Measurements from ENCODE around the gene MRPS5. TPM values are rescaled to one million over a fixed set of nuclear protein-coding genes. Genes with fewer than 3 reads are reported as not detected.

MRPS5 gene
- total RNA-seq, 2 experiments from 2014 or later: 89.6 to 90.2 TPM

DNA sequence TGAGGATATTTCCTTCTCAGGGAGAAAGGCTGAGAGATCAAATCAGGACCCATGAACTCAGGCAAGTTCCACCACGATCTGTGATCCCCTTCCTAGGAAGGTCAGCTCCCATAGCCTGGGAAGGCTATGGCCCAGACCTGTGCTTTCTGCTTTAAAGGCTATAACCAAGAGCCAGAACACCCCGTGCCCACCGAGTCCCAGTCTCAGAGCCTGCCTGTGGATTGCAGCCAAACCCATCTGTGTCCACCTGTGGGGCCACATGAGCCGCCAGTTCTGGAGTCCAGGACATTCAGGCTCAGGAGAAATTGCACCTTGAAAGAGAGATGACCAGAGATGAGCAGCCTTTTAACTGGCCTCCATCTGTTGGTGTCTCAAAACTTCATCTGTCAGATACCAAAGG, 49.2 kb downstream of the MRPS5 start:
- no peaks in the 10 kb centered on the region for H3K9me3 ChIP-seq (ENCODE audit: low read length)
- BruUV-seq (replicated peaks): no TSS peak
- H4K20me1 ChIP-seq (ENCODE audit: insufficient read depth, low read length): no peaks in the 10 kb centered on the region
- H3K4me2 ChIP-seq (ENCODE audit: low read length): no peak overlapping the region
- no peaks in the 10 kb centered on the region for H3K36me3 ChIP-seq (ENCODE audit: insufficient read depth, low read length)
- POLR2A ChIA-PET: no interaction called here
- TF ChIP-seq EZH2phosphoT487 (IDR thresholded peaks at IDR 0.05; ENCODE audit: borderline replicate concordance, low read depth, low read length): no peak
- TF ChIP-seq, protein P1, sequence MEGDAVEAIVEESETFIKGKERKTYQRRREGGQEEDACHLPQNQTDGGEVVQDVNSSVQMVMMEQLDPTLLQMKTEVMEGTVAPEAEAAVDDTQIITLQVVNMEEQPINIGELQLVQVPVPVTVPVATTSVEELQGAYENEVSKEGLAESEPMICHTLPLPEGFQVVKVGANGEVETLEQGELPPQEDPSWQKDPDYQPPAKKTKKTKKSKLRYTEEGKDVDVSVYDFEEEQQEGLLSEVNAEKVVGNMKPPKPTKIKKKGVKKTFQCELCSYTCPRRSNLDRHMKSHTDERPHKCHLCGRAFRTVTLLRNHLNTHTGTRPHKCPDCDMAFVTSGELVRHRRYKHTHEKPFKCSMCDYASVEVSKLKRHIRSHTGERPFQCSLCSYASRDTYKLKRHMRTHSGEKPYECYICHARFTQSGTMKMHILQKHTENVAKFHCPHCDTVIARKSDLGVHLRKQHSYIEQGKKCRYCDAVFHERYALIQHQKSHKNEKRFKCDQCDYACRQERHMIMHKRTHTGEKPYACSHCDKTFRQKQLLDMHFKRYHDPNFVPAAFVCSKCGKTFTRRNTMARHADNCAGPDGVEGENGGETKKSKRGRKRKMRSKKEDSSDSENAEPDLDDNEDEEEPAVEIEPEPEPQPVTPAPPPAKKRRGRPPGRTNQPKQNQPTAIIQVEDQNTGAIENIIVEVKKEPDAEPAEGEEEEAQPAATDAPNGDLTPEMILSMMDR (conservative IDR thresholded peaks at IDR 0.05; ENCODE audit: low read length): no peak
- CTCF ChIA-PET (ENCODE audit: unreplicated experiment): no interaction called here
- intact Hi-C loops (cut with micrococcal nuclease; ENCODE audit: unreplicated experiment): no loop called here
- no peak for DNase-seq (ENCODE audit: low spot score)
- no peak overlapping the region for H2AFZ ChIP-seq (ENCODE audit: low read length)
- H3K79me2 ChIP-seq (ENCODE audit: insufficient read depth, low read depth, low read length): no peaks in the 10 kb centered on the region
- no peak overlapping the region for H3K4me3 ChIP-seq (ENCODE audit: low read depth, low read length, poor library complexity, severe bottlenecking)
- H3K27ac ChIP-seq (ENCODE audit: low read depth, low read length, poor library complexity, severe bottlenecking): no peak overlapping the region
- H3K4me1 ChIP-seq (ENCODE audit: insufficient read depth, low read length, poor library complexity, severe bottlenecking): peaks cover 6% of the 10 kb centered on the region
- no peaks in the 10 kb centered on the region for H3K9me2 ChIP-seq (ENCODE audit: insufficient read depth, low read length)

DNA sequence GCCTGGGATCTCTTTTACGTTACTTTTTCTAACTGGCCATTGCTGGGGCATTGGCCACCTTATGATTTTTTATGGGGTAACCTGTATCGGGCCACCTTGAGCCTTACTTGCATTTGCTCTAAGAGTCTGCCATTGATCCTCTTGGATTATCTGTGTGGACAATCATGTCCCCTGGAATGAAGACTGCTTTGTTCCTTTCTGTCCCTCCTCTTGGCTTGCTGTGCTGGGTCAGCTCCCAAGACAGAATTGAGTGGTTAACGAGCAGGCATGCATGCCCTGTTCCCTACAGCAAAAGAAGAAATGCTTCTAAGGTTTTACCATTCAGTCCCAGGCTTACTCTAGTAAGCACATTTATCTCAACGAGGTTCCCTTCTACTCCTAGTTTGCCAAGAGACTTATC, 49.8 kb downstream of the MRPS5 start:
- ChIA-PET POLR2A (no interaction called here), CTCF (ENCODE audit: unreplicated experiment) (no interaction called here)
- no peaks in the 10 kb centered on the region for H3K9me2 ChIP-seq (ENCODE audit: insufficient read depth, low read length)
- H2AFZ ChIP-seq (ENCODE audit: low read length): no peak overlapping the region
- H3K36me3 ChIP-seq (ENCODE audit: insufficient read depth, low read length): no peaks in the 10 kb centered on the region
- DNase-seq (ENCODE audit: low spot score): no peak
- H3K27ac ChIP-seq (ENCODE audit: low read depth, low read length, poor library complexity, severe bottlenecking): no peak overlapping the region
- intact Hi-C loops (cut with micrococcal nuclease; ENCODE audit: unreplicated experiment): no loop called here
- peaks cover 5% of the 10 kb centered on the region for H3K4me1 ChIP-seq (ENCODE audit: insufficient read depth, low read length, poor library complexity, severe bottlenecking)
- H3K9me3 ChIP-seq (ENCODE audit: low read length): no peaks in the 10 kb centered on the region
- no peaks in the 10 kb centered on the region for H4K20me1 ChIP-seq (ENCODE audit: insufficient read depth, low read length)
- BruUV-seq (replicated peaks): no TSS peak
- H3K4me2 ChIP-seq (ENCODE audit: low read length): no peak overlapping the region
- no peaks in the 10 kb centered on the region for H3K79me2 ChIP-seq (ENCODE audit: insufficient read depth, low read depth, low read length)
- TF ChIP-seq EZH2phosphoT487 (IDR thresholded peaks at IDR 0.05; ENCODE audit: borderline replicate concordance, low read depth, low read length): no peak
- TF ChIP-seq, protein P1 (conservative IDR thresholded peaks at IDR 0.05; ENCODE audit: low read length): no peak
- H3K4me3 ChIP-seq (ENCODE audit: low read depth, low read length, poor library complexity, severe bottlenecking): no peak overlapping the region

DNA sequence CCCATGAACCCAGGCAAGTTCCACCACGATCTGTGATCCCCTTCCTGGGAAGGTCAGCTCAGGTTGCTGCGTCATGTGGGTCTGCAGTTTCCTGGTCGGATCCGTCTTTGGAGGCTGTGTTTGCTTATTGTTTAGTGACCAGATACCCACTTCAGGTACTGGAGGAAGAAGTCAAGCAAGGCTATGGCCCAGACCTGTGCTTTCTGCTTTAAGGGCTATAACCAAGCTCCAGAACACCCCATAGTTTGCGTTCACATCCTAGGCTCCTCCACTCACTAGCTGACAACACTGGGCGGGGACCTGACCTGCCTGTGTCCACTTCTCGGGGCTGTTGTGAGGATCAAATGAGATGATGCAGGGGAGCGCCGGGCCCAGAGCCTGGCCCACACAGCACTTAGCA, 52.1 kb downstream of the MRPS5 start:
- POLR2A ChIA-PET: no interaction called here
- no peak for DNase-seq (ENCODE audit: low spot score)
- Histone ChIP-seq H3K9me2 (ENCODE audit: insufficient read depth, low read length) (no peaks in the 10 kb centered on the region), H3K4me2 (ENCODE audit: low read length) (no peak overlapping the region), H3K36me3 (ENCODE audit: insufficient read depth, low read length) (no peaks in the 10 kb centered on the region), H3K4me1 (ENCODE audit: insufficient read depth, low read length, poor library complexity, severe bottlenecking) (no peaks in the 10 kb centered on the region), H4K20me1 (ENCODE audit: insufficient read depth, low read length) (no peaks in the 10 kb centered on the region), H3K9me3 (ENCODE audit: low read length) (no peaks in the 10 kb centered on the region), H3K79me2 (ENCODE audit: insufficient read depth, low read depth, low read length) (no peaks in the 10 kb centered on the region), H3K4me3 (ENCODE audit: low read depth, low read length, poor library complexity, severe bottlenecking) (no peak overlapping the region), H2AFZ (ENCODE audit: low read length) (no peak overlapping the region), H3K27ac (ENCODE audit: low read depth, low read length, poor library complexity, severe bottlenecking) (no peak overlapping the region)
- intact Hi-C loops (cut with micrococcal nuclease; ENCODE audit: unreplicated experiment): no loop called here
- TF ChIP-seq EZH2phosphoT487 (IDR thresholded peaks at IDR 0.05; ENCODE audit: borderline replicate concordance, low read depth, low read length): no peak
- TF ChIP-seq, protein P1 (conservative IDR thresholded peaks at IDR 0.05; ENCODE audit: low read length): no peak
- no TSS peak for BruUV-seq (replicated peaks)
- CTCF ChIA-PET (ENCODE audit: unreplicated experiment): no interaction called here

Measured in OCI-LY7 (cell line).